ENCODE measurements around the gene IFI35. TPM values are rescaled to one million over a fixed set of nuclear protein-coding genes. Genes with fewer than 3 reads are reported as not detected.
"Not testable (repeated sequence)": the region's sequence is repeated elsewhere in the genome, so short reads cannot be mapped to it uniquely, and the experiment has no call there.

Gene IFI35
- total and polyA plus RNA-seq, 8 donors, result 4.0 to 145 (median 30.2) TPM

- no peak for TF ChIP-seq POLR2A (IDR thresholded peaks at IDR 0.05)
- TF ChIP-seq, protein P1, sequence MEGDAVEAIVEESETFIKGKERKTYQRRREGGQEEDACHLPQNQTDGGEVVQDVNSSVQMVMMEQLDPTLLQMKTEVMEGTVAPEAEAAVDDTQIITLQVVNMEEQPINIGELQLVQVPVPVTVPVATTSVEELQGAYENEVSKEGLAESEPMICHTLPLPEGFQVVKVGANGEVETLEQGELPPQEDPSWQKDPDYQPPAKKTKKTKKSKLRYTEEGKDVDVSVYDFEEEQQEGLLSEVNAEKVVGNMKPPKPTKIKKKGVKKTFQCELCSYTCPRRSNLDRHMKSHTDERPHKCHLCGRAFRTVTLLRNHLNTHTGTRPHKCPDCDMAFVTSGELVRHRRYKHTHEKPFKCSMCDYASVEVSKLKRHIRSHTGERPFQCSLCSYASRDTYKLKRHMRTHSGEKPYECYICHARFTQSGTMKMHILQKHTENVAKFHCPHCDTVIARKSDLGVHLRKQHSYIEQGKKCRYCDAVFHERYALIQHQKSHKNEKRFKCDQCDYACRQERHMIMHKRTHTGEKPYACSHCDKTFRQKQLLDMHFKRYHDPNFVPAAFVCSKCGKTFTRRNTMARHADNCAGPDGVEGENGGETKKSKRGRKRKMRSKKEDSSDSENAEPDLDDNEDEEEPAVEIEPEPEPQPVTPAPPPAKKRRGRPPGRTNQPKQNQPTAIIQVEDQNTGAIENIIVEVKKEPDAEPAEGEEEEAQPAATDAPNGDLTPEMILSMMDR (IDR thresholded peaks at IDR 0.05), result no peak
- no peak for TF ChIP-seq POLR2AphosphoS5 (IDR thresholded peaks at IDR 0.05)
- no peak for TF ChIP-seq EP300 (IDR thresholded peaks at IDR 0.05)
- H3K36me3 ChIP-seq, result peaks cover 0 to 13% (median 0%) of the 10 kb centered on the region in 4 donors
- no peak for DNase-seq
- no peak overlapping the region for H3K27ac ChIP-seq
- no peaks in the 10 kb centered on the region for H3K9me3 ChIP-seq
- H3K4me3 ChIP-seq, result no peak overlapping the region
- intact Hi-C loops (cut with DNase I; ENCODE audit: low total_unique reads), result no loop called here
- no peaks in the 10 kb centered on the region for H3K4me1 ChIP-seq
- no peaks in the 10 kb centered on the region for H3K27me3 ChIP-seq
These were observed 36.7 kb downstream of the IFI35 start for GRCh38 chr17:43043307-43043706.

DNA sequence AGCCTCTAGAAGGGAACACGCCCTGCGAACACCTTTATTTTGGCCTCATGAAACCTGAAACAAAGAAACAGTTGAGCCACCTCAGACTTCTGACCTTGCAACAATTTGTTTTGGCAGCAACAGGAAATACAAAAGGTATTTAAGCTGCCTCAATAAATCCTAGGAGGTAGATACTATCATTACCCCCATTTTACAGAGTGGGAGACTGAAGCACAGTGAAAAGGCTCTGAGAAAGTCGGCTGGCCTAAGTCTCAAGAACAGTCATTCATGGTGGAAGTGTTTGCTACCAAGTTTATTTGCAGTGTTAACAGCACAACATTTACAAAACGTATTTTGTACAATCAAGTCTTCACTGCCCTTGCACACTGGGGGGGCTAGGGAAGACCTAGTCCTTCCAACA, 37.4 kb downstream of the IFI35 start:
- Histone ChIP-seq H3K9me3 (no peaks in the 10 kb centered on the region), H3K4me1 (no peaks in the 10 kb centered on the region), H3K36me3 (peaks cover 0 to 19% (median 2%) of the 10 kb centered on the region in 4 donors), H3K27me3 (no peaks in the 10 kb centered on the region), H3K4me3 (no peak overlapping the region), H3K27ac (no peak overlapping the region)
- intact Hi-C loops (cut with DNase I; ENCODE audit: low total_unique reads), result no loop called here
- TF ChIP-seq EP300 (IDR thresholded peaks at IDR 0.05), result no peak
- TF ChIP-seq, protein P1 (IDR thresholded peaks at IDR 0.05), result no peak
- no peak for TF ChIP-seq POLR2A (IDR thresholded peaks at IDR 0.05)
- no peak for TF ChIP-seq POLR2AphosphoS5 (IDR thresholded peaks at IDR 0.05)
- no peak for DNase-seq
- WGBS, 5 donors, result 83 to 90% (median 85%) methylated on average over 4 of the region's 4 CpGs

DNA sequence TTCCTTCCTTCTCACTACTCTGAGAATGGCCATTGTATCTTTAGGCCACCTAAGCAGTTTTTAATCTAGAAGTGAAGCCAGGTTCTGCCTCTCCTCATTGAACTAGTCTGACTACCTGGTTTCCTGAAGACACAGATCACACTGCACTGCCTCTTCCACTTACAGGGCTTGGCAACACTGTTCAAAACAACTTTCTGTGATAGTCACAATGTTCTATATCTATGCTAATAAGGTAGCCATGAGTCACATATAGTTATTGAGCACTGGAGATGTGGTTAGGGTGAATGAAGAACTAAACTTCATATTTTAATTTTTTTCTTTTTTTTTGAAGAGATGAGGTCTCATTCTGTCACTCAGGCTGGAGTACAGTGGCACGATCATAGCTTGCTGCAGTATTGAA, 45.4 kb downstream of the IFI35 start:
- H3K9me3 ChIP-seq, result no peaks in the 10 kb centered on the region
- WGBS, 5 donors, result 93 to 100% (median 96%) methylated on average over 1 of the region's 1 CpG
- no peaks in the 10 kb centered on the region for H3K4me1 ChIP-seq
- TF ChIP-seq, protein P1 (IDR thresholded peaks at IDR 0.05), result no peak
- no peak for TF ChIP-seq POLR2AphosphoS5 (IDR thresholded peaks at IDR 0.05)
- no peak for DNase-seq
- no peak overlapping the region for H3K27ac ChIP-seq
- H3K36me3 ChIP-seq, result peaks cover 0 to 58% (median 23%) of the 10 kb centered on the region in 4 donors
- H3K27me3 ChIP-seq, result no peaks in the 10 kb centered on the region
- intact Hi-C loops (cut with DNase I; ENCODE audit: low total_unique reads), result no loop called here
- H3K4me3 ChIP-seq, result no peak overlapping the region

DNA sequence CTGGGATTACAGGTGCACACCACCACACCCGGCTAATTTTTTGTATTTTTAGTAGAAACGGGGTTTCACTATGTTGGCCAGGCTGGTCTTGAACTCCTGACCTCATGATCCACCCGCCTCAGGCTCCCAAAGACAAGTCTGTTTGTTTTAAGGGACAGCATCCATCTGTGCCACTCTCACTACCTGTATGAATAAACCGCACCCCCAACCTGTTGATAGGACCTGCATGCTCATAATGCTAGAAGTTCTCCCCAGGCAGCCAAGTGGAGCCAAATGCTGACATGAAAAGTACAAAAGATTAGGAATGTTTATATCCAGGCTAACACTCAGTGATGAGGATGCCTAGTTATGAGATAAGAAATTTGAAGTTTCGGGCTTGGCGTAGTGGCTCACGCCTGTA, 46.4 kb downstream of the IFI35 start:
- H3K27ac ChIP-seq; H3K4me3 ChIP-seq; DNase-seq; H3K27me3 ChIP-seq; intact Hi-C loops (cut with DNase I; ENCODE audit: low total_unique reads); H3K9me3 ChIP-seq; H3K4me1 ChIP-seq: not testable (repeated sequence)
- 95 to 98% (median 96%) methylated on average over 7 of the region's 7 CpGs for WGBS, 5 donors
- H3K36me3 ChIP-seq, result peaks cover 0 to 55% (median 25%) of the 10 kb centered on the region in 4 donors

DNA sequence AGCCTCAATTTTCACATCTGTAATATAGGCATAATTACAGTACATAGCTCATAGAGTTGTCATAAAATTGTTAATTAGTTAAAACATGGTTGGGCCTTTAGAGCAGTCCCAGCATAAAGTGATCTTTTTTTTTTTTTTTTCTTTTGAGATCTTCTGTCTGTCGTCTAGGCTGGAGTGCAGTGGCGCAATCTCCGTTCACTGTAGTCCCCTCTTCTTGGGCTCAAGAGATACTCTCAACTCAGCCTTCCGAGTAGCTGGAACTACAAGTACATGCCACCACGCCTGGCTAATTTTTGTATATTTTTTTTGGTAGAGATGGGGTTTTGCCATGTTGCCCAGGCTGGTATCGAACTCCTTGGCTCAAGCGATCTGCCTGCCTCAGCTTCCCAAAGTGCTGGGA, 49.5 kb downstream of the IFI35 start:
- no peak overlapping the region for H3K27ac ChIP-seq
- no peaks in the 10 kb centered on the region for H3K4me1 ChIP-seq
- H3K36me3 ChIP-seq, result peaks cover 0 to 34% (median 17%) of the 10 kb centered on the region in 4 donors
- no peaks in the 10 kb centered on the region for H3K9me3 ChIP-seq
- TF ChIP-seq EP300 (IDR thresholded peaks at IDR 0.05) (no peak), POLR2A (IDR thresholded peaks at IDR 0.05) (no peak), POLR2AphosphoS5 (IDR thresholded peaks at IDR 0.05) (no peak)
- TF ChIP-seq, protein P1 (IDR thresholded peaks at IDR 0.05), result no peak
- no peak for DNase-seq
- H3K4me3 ChIP-seq, result no peak overlapping the region
- WGBS, 5 donors, result 90 to 100% (median 96%) methylated on average over 7 of the region's 7 CpGs
- intact Hi-C loops (cut with DNase I; ENCODE audit: low total_unique reads), result no loop called here
- H3K27me3 ChIP-seq, result no peaks in the 10 kb centered on the region

Measured in stomach (tissue), 9 donors.